RKO (cell line): ENCODE measurements around the gene HMSD.
A peak's percentile ranks its signal among the peaks of the same experiment; 100 is the strongest.
"Not testable (repeated sequence)": the region's sequence is repeated elsewhere in the genome, so short reads cannot be mapped to it uniquely, and the experiment has no call there.

Source experiments
- DNase-seq: peaks from one replicate; pipeline ENCODE4 v3.0.0-alpha.2; 2016; ENCODE audit warnings: low spot score

HMSD gene

GRCh38 chr18:63949068-63949737, at the start of gene HMSD:
Gene HMSD, plus strand, starts transcription at chr18:63949301. Its CDS starts 4,155 bp downstream, at chr18:63953456.
- DNase-seq: peak; percentile 89

GRCh38 chr18:63903851-63904570, 45.1 kb upstream of the HMSD start:
- no peak for DNase-seq

GRCh38 chr18:63904694-63905093, 44.4 kb upstream of the HMSD start:
- no peak for DNase-seq

GRCh38 chr18:63905361-63905760, 43.7 kb upstream of the HMSD start:
- DNase-seq: no peak

- DNase-seq: no peak
These were observed 43.0 kb upstream of the HMSD start for GRCh38 chr18:63906056-63906455.

GRCh38 chr18:63907664-63908063, 41.4 kb upstream of the HMSD start, which contains the start of gene SERPINB10:
Gene SERPINB10, plus strand, starts transcription at chr18:63907958. Its CDS starts 7,553 bp downstream, at chr18:63915511.
- DNase-seq: no peak

GRCh38 chr18:63908858-63909257, 40.2 kb upstream of the HMSD start:
- DNase-seq: no peak

GRCh38 chr18:63909870-63910269, 39.2 kb upstream of the HMSD start:
- no peak for DNase-seq

- no peak for DNase-seq
These were observed 31.3 kb upstream of the HMSD start for GRCh38 chr18:63917817-63918216.

- DNase-seq: no peak
These were observed 27.1 kb upstream of the HMSD start for GRCh38 chr18:63922049-63922448.

GRCh38 chr18:63924551-63924950, 24.6 kb upstream of the HMSD start:
- no peak for DNase-seq

- DNase-seq: no peak
These were observed 20.8 kb upstream of the HMSD start for GRCh38 chr18:63928331-63928730.

- not testable (repeated sequence) for DNase-seq
These were observed 19.7 kb upstream of the HMSD start for GRCh38 chr18:63929369-63929768.

- no peak for DNase-seq
These were observed 18.2 kb upstream of the HMSD start for GRCh38 chr18:63930773-63931354.

- no peak for DNase-seq
These were observed 12.8 kb upstream of the HMSD start for GRCh38 chr18:63936156-63936931.

- DNase-seq: no peak
These were observed 12.1 kb upstream of the HMSD start for GRCh38 chr18:63936932-63937393.

- DNase-seq: no peak
These were observed 9.1 kb upstream of the HMSD start for GRCh38 chr18:63940008-63940407.

GRCh38 chr18:63940543-63941050, 8.5 kb upstream of the HMSD start:
- DNase-seq: not testable (repeated sequence)

GRCh38 chr18:63947051-63947790, 1.9 kb upstream of the HMSD start:
- no peak for DNase-seq

GRCh38 chr18:63951302-63951705, 2.2 kb downstream of the HMSD start:
- DNase-seq: peak; percentile 81

- DNase-seq: no peak
These were observed 4.7 kb downstream of the HMSD start for GRCh38 chr18:63953811-63954210.
